Measurements from ENCODE around the gene DNAH3. TPM values are rescaled to one million over a fixed set of nuclear protein-coding genes. Genes with fewer than 3 reads are reported as not detected.

The DNAH3 gene
- total and polyA plus RNA-seq, 2 experiments from 2014 or later, result not detected

GRCh38 chr16:21145738-21146137 lies 4.9 kb downstream of the DNAH3 start:
- in situ Hi-C loops (cut with MboI), result no loop called here
- TF ChIP-seq EZH2 (IDR thresholded peaks at IDR 0.05; ENCODE audit: insufficient read depth, poor library complexity, severe bottlenecking), result no peak
- TF ChIP-seq EZH2phosphoT487 (IDR thresholded peaks at IDR 0.05; ENCODE audit: insufficient read depth, low read depth), result no peak
- H3K27ac ChIP-seq, result no peak overlapping the region
- no peaks in the 10 kb centered on the region for H3F3A ChIP-seq (ENCODE audit: insufficient read depth)
- no peaks in the 10 kb centered on the region for H3K79me2 ChIP-seq (ENCODE audit: insufficient read depth)
- no peak overlapping the region for H2AFZ ChIP-seq
- no peak overlapping the region for H3K9ac ChIP-seq
- H3K4me1 ChIP-seq (ENCODE audit: insufficient read depth), result no peaks in the 10 kb centered on the region
- H3K4me3 ChIP-seq, result no peak overlapping the region
- no peaks in the 10 kb centered on the region for H4K20me1 ChIP-seq (ENCODE audit: insufficient read depth)
- no peak overlapping the region for H3K4me2 ChIP-seq (ENCODE audit: unreplicated experiment)
- peaks cover 12% of the 10 kb centered on the region; the same call in 1 of the 2 replicates for H3K27me3 ChIP-seq (replicated peaks; ENCODE audit: insufficient read depth)
- H3K9me2 ChIP-seq (ENCODE audit: insufficient read depth), result no peaks in the 10 kb centered on the region
- no peaks in the 10 kb centered on the region for H3K36me3 ChIP-seq (ENCODE audit: low read depth)
- no peaks in the 10 kb centered on the region for H3K9me3 ChIP-seq (ENCODE audit: low read depth)
- no peak for DNase-seq
- 26 to 34% methylated on average over 5 of the region's 5 CpGs for WGBS, 2 experiments (ENCODE audit: low coverage in 1 of 2, low lambda C conversion rate in 2 of 2, missing lambda C conversion rate in 2 of 2)

DNA sequence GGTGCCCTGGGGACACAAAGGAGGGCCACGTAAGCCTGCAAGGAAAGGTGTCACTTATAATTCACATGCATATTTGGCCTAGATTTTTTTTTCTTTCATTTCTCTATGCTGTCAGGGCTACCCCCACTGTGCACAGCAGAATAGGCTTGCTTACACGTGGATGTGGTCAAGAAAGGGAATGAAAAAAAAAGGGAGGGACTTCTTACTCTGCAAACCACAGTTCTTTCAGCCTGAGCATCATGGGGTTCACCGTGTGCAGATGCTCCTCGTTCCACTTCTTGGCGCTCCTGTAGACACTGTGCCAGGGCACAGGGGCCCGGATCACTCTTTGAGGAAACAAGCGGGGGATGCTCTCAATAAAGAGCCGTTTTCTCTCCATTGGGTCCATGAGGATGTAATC lies 16.6 kb downstream of the DNAH3 start:
- no peak overlapping the region for H2AFZ ChIP-seq
- H3K9me2 ChIP-seq (ENCODE audit: insufficient read depth), result no peaks in the 10 kb centered on the region
- no peaks in the 10 kb centered on the region for H3K79me2 ChIP-seq (ENCODE audit: insufficient read depth)
- no peaks in the 10 kb centered on the region for H3F3A ChIP-seq (ENCODE audit: insufficient read depth)
- no peak for DNase-seq
- no peaks in the 10 kb centered on the region for H3K9me3 ChIP-seq (ENCODE audit: low read depth)
- no peak overlapping the region for H3K4me2 ChIP-seq (ENCODE audit: unreplicated experiment)
- H3K36me3 ChIP-seq (ENCODE audit: low read depth), result no peaks in the 10 kb centered on the region
- H3K4me1 ChIP-seq (ENCODE audit: insufficient read depth), result no peaks in the 10 kb centered on the region
- no peak overlapping the region for H3K9ac ChIP-seq
- in situ Hi-C loops (cut with MboI), result no loop called here
- no peaks in the 10 kb centered on the region; the same call in 1 of the 2 replicates for H3K27me3 ChIP-seq (replicated peaks; ENCODE audit: insufficient read depth)
- H4K20me1 ChIP-seq (ENCODE audit: insufficient read depth), result no peaks in the 10 kb centered on the region
- no peak overlapping the region for H3K27ac ChIP-seq
- 66 to 68% methylated on average over 8 of the region's 8 CpGs for WGBS, 2 experiments (ENCODE audit: low coverage in 1 of 2, low lambda C conversion rate in 2 of 2, missing lambda C conversion rate in 2 of 2)
- H3K4me3 ChIP-seq, result no peak overlapping the region
- TF ChIP-seq EZH2phosphoT487 (IDR thresholded peaks at IDR 0.05; ENCODE audit: insufficient read depth, low read depth), result no peak
- TF ChIP-seq EZH2 (IDR thresholded peaks at IDR 0.05; ENCODE audit: insufficient read depth, poor library complexity, severe bottlenecking), result no peak

GRCh38 chr16:21130811-21131210 lies 19.8 kb downstream of the DNAH3 start:
- H3F3A ChIP-seq (ENCODE audit: insufficient read depth), result no peaks in the 10 kb centered on the region
- no peaks in the 10 kb centered on the region; the same call in 1 of the 2 replicates for H3K27me3 ChIP-seq (replicated peaks; ENCODE audit: insufficient read depth)
- no peaks in the 10 kb centered on the region for H3K9me2 ChIP-seq (ENCODE audit: insufficient read depth)
- H3K79me2 ChIP-seq (ENCODE audit: insufficient read depth), result no peaks in the 10 kb centered on the region
- in situ Hi-C loops (cut with MboI), result no loop called here
- H3K9ac ChIP-seq, result no peak overlapping the region
- H3K4me1 ChIP-seq (ENCODE audit: insufficient read depth), result no peaks in the 10 kb centered on the region
- H2AFZ ChIP-seq, result no peak overlapping the region
- no peak overlapping the region for H3K4me3 ChIP-seq
- H3K4me2 ChIP-seq (ENCODE audit: unreplicated experiment), result no peak overlapping the region
- H3K36me3 ChIP-seq (ENCODE audit: low read depth), result no peaks in the 10 kb centered on the region
- no peak overlapping the region for H3K27ac ChIP-seq
- TF ChIP-seq EZH2phosphoT487 (IDR thresholded peaks at IDR 0.05; ENCODE audit: insufficient read depth, low read depth) (no peak), EZH2 (IDR thresholded peaks at IDR 0.05; ENCODE audit: insufficient read depth, poor library complexity, severe bottlenecking) (no peak)
- DNase-seq, result no peak
- H4K20me1 ChIP-seq (ENCODE audit: insufficient read depth), result no peaks in the 10 kb centered on the region
- H3K9me3 ChIP-seq (ENCODE audit: low read depth), result no peaks in the 10 kb centered on the region
- WGBS, 2 experiments (ENCODE audit: low coverage in 1 of 2, low lambda C conversion rate in 2 of 2, missing lambda C conversion rate in 2 of 2), result 77 to 78% methylated on average over 3 of the region's 3 CpGs

DNA sequence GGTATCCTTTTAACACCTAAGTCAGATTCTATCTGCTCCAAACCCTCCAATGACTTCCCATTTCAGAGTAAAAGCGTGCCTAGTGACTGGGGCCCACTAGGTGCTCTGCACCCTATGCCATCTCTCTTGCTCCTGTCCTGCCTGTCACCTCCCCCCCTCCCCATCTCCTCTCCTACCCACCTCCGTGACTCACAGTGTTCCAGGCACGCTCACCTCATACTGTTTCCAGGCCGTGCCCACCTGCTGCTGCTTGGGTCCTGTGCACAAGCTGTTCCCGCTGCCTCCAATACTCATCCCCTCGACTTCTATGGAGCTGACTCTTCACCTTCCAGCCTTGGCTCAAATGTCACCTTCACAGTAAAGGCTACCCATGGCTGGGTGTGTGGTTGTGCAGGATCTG lies 21.7 kb downstream of the DNAH3 start:
- no peak overlapping the region for H2AFZ ChIP-seq
- H3K27me3 ChIP-seq (replicated peaks; ENCODE audit: insufficient read depth), result no peaks in the 10 kb centered on the region; the same call in 1 of the 2 replicates
- H3K36me3 ChIP-seq (ENCODE audit: low read depth), result no peaks in the 10 kb centered on the region
- H3K4me1 ChIP-seq (ENCODE audit: insufficient read depth), result no peaks in the 10 kb centered on the region
- H3F3A ChIP-seq (ENCODE audit: insufficient read depth), result no peaks in the 10 kb centered on the region
- in situ Hi-C loops (cut with MboI), result no loop called here
- H3K9me2 ChIP-seq (ENCODE audit: insufficient read depth), result no peaks in the 10 kb centered on the region
- no peak overlapping the region for H3K4me2 ChIP-seq (ENCODE audit: unreplicated experiment)
- H3K9me3 ChIP-seq (ENCODE audit: low read depth), result no peaks in the 10 kb centered on the region
- no peaks in the 10 kb centered on the region for H4K20me1 ChIP-seq (ENCODE audit: insufficient read depth)
- H3K9ac ChIP-seq, result no peak overlapping the region
- DNase-seq, result no peak
- H3K27ac ChIP-seq, result no peak overlapping the region
- H3K4me3 ChIP-seq, result no peak overlapping the region
- WGBS, 2 experiments (ENCODE audit: low coverage in 1 of 2, low lambda C conversion rate in 2 of 2, missing lambda C conversion rate in 2 of 2), result 69 to 83% methylated on average over 6 of the region's 6 CpGs
- no peaks in the 10 kb centered on the region for H3K79me2 ChIP-seq (ENCODE audit: insufficient read depth)
- no peak for TF ChIP-seq EZH2phosphoT487 (IDR thresholded peaks at IDR 0.05; ENCODE audit: insufficient read depth, low read depth)
- no peak for TF ChIP-seq EZH2 (IDR thresholded peaks at IDR 0.05; ENCODE audit: insufficient read depth, poor library complexity, severe bottlenecking)

DNA sequence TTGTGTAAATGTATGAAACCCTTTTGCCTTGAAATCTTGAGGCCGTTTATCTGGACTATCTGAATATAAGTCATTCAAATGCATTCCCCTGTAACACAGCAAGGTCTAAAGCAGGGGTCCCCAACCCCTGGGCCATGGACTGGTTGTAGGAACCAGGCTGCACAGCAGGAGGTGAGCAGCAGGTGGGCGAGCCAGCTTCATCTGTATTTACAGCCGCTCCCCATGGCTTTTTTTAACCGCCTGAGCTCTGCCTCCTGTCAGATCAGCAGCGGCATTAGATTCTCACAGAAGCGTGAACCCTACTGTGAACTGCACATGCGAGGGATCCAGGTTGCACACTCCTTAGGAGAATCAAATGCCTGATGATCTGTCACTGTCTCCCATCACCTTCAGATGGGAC lies 24.1 kb downstream of the DNAH3 start:
- H3F3A ChIP-seq (ENCODE audit: insufficient read depth), result no peaks in the 10 kb centered on the region
- no peaks in the 10 kb centered on the region; the same call in 1 of the 2 replicates for H3K27me3 ChIP-seq (replicated peaks; ENCODE audit: insufficient read depth)
- H3K79me2 ChIP-seq (ENCODE audit: insufficient read depth), result no peaks in the 10 kb centered on the region
- no peaks in the 10 kb centered on the region for H3K36me3 ChIP-seq (ENCODE audit: low read depth)
- TF ChIP-seq EZH2 (IDR thresholded peaks at IDR 0.05; ENCODE audit: insufficient read depth, poor library complexity, severe bottlenecking) (no peak), EZH2phosphoT487 (IDR thresholded peaks at IDR 0.05; ENCODE audit: insufficient read depth, low read depth) (no peak)
- no peak overlapping the region for H3K9ac ChIP-seq
- H3K9me2 ChIP-seq (ENCODE audit: insufficient read depth), result no peaks in the 10 kb centered on the region
- no peak overlapping the region for H2AFZ ChIP-seq
- H3K27ac ChIP-seq, result no peak overlapping the region
- H4K20me1 ChIP-seq (ENCODE audit: insufficient read depth), result no peaks in the 10 kb centered on the region
- H3K4me1 ChIP-seq (ENCODE audit: insufficient read depth), result no peaks in the 10 kb centered on the region
- no peak overlapping the region for H3K4me3 ChIP-seq
- in situ Hi-C loops (cut with MboI), result no loop called here
- no peak for DNase-seq
- H3K9me3 ChIP-seq (ENCODE audit: low read depth), result no peaks in the 10 kb centered on the region
- no peak overlapping the region for H3K4me2 ChIP-seq (ENCODE audit: unreplicated experiment)
- 68 to 75% methylated on average over 7 of the region's 7 CpGs for WGBS, 2 experiments (ENCODE audit: low coverage in 1 of 2, low lambda C conversion rate in 2 of 2, missing lambda C conversion rate in 2 of 2)

All from GM23248 (cell line).